ENCODE data around the gene MVB12A.

Gene MVB12A

GRCh38 chr19:17460372-17461230 is 40.8 kb downstream of the MVB12A start, which contains the start of gene NXNL1:
Gene NXNL1, minus strand, starts transcription at chr19:17460926. Its CDS starts 57 bp downstream, at chr19:17460869.
- Histone ChIP-seq H3K4me3 (ENCODE audit: low read depth, low read length) (no peak within 1 kb of the TSS), H3K27me3 (ENCODE audit: control insufficient read depth, insufficient read depth, low read length) (peaks cover 23% of the 10 kb centered on the region), H3K36me3 (ENCODE audit: control insufficient read depth, insufficient read depth, low read length) (no peaks in the 10 kb centered on the region), H3K27ac (ENCODE audit: low read depth, low read length) (no peak within 1 kb of the TSS), H3K9ac (ENCODE audit: low read length) (no peak within 1 kb of the TSS), H3K4me1 (ENCODE audit: control insufficient read depth, insufficient read depth, low read length) (no peaks in the 10 kb centered on the region), H3K9me3 (ENCODE audit: control insufficient read depth, insufficient read depth, low read depth, low read length) (no peaks in the 10 kb centered on the region)

DNA sequence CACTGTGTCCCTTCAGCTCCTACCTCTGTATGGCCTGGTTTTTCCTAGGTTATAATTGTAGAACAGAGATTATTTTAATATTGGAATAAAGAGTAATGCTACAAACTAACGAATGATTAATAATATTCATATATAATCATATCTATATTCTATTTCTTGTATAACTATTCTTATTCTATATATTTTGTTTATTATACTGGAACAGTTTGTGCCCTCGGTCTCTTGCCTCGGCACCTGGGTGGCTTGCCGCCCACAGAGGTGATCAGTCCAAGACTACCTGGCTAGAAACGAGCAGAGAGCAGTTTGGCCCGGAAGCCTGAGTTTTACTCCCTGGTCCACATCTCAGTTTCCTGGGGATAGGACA is 46.6 kb downstream of the MVB12A start:
- no peak overlapping the region for H3K9ac ChIP-seq (ENCODE audit: low read length)
- no peak overlapping the region for H3K27ac ChIP-seq (ENCODE audit: low read depth, low read length)
- H3K4me1 ChIP-seq (ENCODE audit: control insufficient read depth, insufficient read depth, low read length), result peaks cover 18% of the 10 kb centered on the region
- H3K9me3 ChIP-seq (ENCODE audit: control insufficient read depth, insufficient read depth, low read depth, low read length), result no peaks in the 10 kb centered on the region
- peaks cover 14% of the 10 kb centered on the region for H3K27me3 ChIP-seq (ENCODE audit: control insufficient read depth, insufficient read depth, low read length)
- H3K4me3 ChIP-seq (ENCODE audit: low read depth, low read length), result no peak overlapping the region
- no peaks in the 10 kb centered on the region for H3K36me3 ChIP-seq (ENCODE audit: control insufficient read depth, insufficient read depth, low read length)

DNA sequence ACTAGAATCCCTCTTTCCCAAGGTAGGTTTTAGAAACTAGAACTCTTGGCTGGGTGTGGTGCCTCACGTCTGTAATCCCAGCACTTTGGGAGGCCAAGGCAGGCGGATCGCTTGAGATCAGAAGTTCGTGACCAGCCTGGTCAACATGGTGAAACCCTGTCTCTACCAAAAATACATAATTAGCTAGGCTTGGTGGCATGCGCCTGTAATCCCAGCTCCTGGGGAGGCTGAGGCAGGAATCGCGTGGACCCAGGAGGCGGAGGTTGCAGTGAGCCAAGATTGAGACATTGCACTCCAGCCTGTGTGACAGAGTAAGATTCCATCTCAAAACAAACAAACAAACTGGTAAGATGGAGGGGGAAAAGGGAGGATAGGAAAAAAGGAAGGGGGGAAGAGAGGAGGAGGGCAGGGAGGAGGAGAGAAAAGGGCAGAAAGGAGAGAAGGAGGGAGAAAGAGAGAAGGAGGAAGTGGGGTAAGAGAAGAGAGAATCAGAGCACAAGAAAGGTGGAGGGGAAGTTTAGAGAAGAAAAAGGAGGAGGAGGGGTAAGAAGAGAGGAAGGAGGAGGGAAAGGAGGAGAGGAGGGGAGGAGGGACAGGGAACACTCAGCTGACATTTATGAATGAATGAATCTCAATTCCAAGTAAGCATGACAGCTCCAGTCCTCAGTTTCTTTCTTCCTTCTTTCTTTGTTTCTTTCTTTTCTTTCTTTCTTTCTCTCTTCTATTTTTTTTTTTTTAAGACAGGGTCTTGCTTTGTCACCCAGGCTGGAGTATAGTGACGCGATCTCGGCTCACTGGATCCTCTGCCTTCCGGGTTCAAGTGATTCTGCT is 47.8 kb downstream of the MVB12A start:
- Histone ChIP-seq H3K9me3 (ENCODE audit: control insufficient read depth, insufficient read depth, low read depth, low read length) (no peaks in the 10 kb centered on the region), H3K36me3 (ENCODE audit: control insufficient read depth, insufficient read depth, low read length) (no peaks in the 10 kb centered on the region), H3K9ac (ENCODE audit: low read length) (no peak overlapping the region), H3K4me1 (ENCODE audit: control insufficient read depth, insufficient read depth, low read length) (peaks cover 18% of the 10 kb centered on the region), H3K27ac (ENCODE audit: low read depth, low read length) (no peak overlapping the region), H3K4me3 (ENCODE audit: low read depth, low read length) (no peak overlapping the region), H3K27me3 (ENCODE audit: control insufficient read depth, insufficient read depth, low read length) (peaks cover 19% of the 10 kb centered on the region)

GRCh38 chr19:17468302-17469091 is 48.6 kb downstream of the MVB12A start:
- Histone ChIP-seq H3K9ac (ENCODE audit: low read length) (peak overlapping the region; percentile 43), H3K36me3 (ENCODE audit: control insufficient read depth, insufficient read depth, low read length) (no peaks in the 10 kb centered on the region), H3K4me3 (ENCODE audit: low read depth, low read length) (peak overlapping the region; percentile 80), H3K27me3 (ENCODE audit: control insufficient read depth, insufficient read depth, low read length) (peaks cover 19% of the 10 kb centered on the region), H3K4me1 (ENCODE audit: control insufficient read depth, insufficient read depth, low read length) (peaks cover 18% of the 10 kb centered on the region), H3K27ac (ENCODE audit: low read depth, low read length) (no peak overlapping the region), H3K9me3 (ENCODE audit: control insufficient read depth, insufficient read depth, low read depth, low read length) (no peaks in the 10 kb centered on the region)

DNA sequence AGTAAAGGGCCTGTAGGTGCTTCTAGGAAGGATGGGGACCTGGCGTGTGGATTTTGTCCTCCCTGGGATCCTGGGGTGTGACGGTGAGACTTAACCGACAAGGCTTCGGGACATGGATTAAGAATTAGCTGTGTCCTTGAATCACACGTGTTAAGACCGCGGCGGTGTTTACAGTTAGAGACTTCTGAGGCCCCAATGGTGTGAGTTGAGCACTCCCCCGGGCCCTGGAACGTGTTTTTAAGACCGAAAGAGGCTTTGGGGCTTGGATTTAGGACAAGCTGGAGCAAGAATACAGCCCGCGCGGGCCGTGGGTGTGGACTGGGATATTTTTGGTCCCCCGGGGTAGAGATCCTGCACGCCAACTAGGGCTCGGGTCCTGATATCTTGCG is 49.2 kb downstream of the MVB12A start:
- H3K27me3 ChIP-seq (ENCODE audit: control insufficient read depth, insufficient read depth, low read length), result peaks cover 19% of the 10 kb centered on the region
- peak overlapping the region; percentile 80 for H3K4me3 ChIP-seq (ENCODE audit: low read depth, low read length)
- H3K4me1 ChIP-seq (ENCODE audit: control insufficient read depth, insufficient read depth, low read length), result peaks cover 18% of the 10 kb centered on the region
- H3K9ac ChIP-seq (ENCODE audit: low read length), result peak overlapping the region; percentile 43
- no peaks in the 10 kb centered on the region for H3K36me3 ChIP-seq (ENCODE audit: control insufficient read depth, insufficient read depth, low read length)
- no peak overlapping the region for H3K27ac ChIP-seq (ENCODE audit: low read depth, low read length)
- H3K9me3 ChIP-seq (ENCODE audit: control insufficient read depth, insufficient read depth, low read depth, low read length), result no peaks in the 10 kb centered on the region

GRCh38 chr19:17469481-17470067 is 49.7 kb downstream of the MVB12A start:
- Histone ChIP-seq H3K27ac (ENCODE audit: low read depth, low read length) (no peak overlapping the region), H3K9ac (ENCODE audit: low read length) (peak overlapping the region; percentile 43), H3K4me1 (ENCODE audit: control insufficient read depth, insufficient read depth, low read length) (peaks cover 18% of the 10 kb centered on the region), H3K4me3 (ENCODE audit: low read depth, low read length) (peak overlapping the region; percentile 80), H3K9me3 (ENCODE audit: control insufficient read depth, insufficient read depth, low read depth, low read length) (no peaks in the 10 kb centered on the region), H3K36me3 (ENCODE audit: control insufficient read depth, insufficient read depth, low read length) (no peaks in the 10 kb centered on the region), H3K27me3 (ENCODE audit: control insufficient read depth, insufficient read depth, low read length) (peaks cover 19% of the 10 kb centered on the region)

DNA sequence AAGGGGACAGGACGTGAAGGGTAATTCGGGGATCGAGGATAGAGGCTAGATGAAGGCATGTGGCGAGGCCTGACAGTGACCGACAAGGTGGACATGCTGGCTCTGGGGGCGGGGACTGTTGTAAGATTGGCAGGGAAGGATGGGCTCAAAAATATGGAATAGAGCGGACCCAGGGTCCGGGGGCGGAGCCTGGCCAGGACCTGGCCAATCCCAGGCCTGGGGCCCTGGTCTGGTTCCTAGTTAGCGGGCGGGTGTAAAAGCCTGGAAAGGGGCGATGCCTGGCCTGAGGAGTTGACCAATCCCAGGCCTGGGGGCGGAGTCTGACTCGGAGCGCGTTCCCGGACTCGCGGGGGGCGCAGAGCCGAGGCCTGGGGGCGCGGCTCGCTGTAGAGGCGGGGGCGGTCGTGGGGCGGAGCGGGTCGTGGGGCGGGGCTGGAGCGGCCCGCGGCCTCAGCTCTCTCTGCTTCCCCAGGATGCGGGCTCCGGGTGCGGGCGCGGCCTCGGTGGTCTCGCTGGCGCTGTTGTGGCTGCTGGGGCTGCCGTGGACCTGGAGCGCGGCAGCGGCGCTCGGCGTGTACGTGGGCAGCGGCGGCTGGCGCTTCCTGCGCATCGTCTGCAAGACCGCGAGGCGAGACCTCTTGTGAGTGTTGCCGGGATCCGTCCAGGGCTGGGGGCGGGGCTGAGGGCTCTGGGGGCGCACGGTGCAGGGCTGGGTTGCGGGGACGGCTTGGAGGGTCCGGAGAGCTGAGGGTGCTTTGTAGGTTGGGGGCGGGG is 50.4 kb downstream of the MVB12A start, which contains the start of gene SLC27A1:
SLC27A1 (plus strand) TSS at position 457 of the 774 bp plus-strand sequence; CDS start at position 474, 17 bp downstream.
- peak within 1 kb of the TSS; percentile 80 for H3K4me3 ChIP-seq (ENCODE audit: low read depth, low read length)
- no peaks in the 10 kb centered on the region for H3K36me3 ChIP-seq (ENCODE audit: control insufficient read depth, insufficient read depth, low read length)

DNA sequence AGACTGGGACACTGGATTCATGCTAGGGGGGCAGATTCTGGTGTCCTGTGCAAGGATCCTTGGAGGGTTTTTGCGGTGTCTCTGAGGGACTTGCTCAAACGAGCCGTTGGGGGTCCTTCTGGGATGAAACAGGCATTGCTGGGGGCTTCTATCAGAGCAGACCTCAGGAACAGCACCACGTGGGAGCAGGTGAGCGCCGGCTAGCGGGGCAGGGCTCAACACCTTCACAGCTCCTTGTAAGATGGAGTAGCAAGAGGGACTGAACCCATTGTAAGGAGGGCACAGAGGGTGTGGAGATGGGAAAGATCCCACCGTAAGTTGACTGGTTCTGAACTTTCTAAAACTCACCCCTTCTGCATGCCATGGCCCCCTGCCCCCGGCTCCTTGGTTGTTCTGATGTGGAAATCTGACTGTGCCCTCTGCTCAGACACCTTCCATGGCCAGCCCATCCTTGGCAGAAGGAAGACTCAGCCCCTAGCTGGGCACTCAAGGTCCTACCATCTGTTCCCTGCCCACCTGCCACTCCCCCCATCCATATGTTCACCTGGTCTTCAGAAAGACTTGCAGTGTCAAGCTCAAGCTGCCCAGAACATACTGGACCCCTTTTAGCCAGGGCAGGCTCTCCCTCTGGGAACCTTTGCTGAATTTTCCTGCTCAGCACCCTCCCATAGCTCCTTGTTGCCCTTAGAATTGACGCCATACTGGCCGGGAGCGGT is 51.7 kb downstream of the MVB12A start:
- H3K9me3 ChIP-seq (ENCODE audit: control insufficient read depth, insufficient read depth, low read depth, low read length), result no peaks in the 10 kb centered on the region
- no peak overlapping the region for H3K9ac ChIP-seq (ENCODE audit: low read length)
- H3K36me3 ChIP-seq (ENCODE audit: control insufficient read depth, insufficient read depth, low read length), result no peaks in the 10 kb centered on the region
- H3K27me3 ChIP-seq (ENCODE audit: control insufficient read depth, insufficient read depth, low read length), result peaks cover 19% of the 10 kb centered on the region
- H3K4me1 ChIP-seq (ENCODE audit: control insufficient read depth, insufficient read depth, low read length), result peaks cover 15% of the 10 kb centered on the region
- H3K4me3 ChIP-seq (ENCODE audit: low read depth, low read length), result peak overlapping the region; percentile 80
- H3K27ac ChIP-seq (ENCODE audit: low read depth, low read length), result no peak overlapping the region

More for the DNA sequence above, 50.4 kb downstream of the MVB12A start, which contains the start of gene SLC27A1:
- H3K9ac ChIP-seq (ENCODE audit: low read length), result peak within 1 kb of the TSS; percentile 43
- H3K4me1 ChIP-seq (ENCODE audit: control insufficient read depth, insufficient read depth, low read length), result peaks cover 18% of the 10 kb centered on the region
- H3K9me3 ChIP-seq (ENCODE audit: control insufficient read depth, insufficient read depth, low read depth, low read length), result no peaks in the 10 kb centered on the region
- H3K27ac ChIP-seq (ENCODE audit: low read depth, low read length), result no peak within 1 kb of the TSS
- H3K27me3 ChIP-seq (ENCODE audit: control insufficient read depth, insufficient read depth, low read length), result peaks cover 19% of the 10 kb centered on the region

DNA sequence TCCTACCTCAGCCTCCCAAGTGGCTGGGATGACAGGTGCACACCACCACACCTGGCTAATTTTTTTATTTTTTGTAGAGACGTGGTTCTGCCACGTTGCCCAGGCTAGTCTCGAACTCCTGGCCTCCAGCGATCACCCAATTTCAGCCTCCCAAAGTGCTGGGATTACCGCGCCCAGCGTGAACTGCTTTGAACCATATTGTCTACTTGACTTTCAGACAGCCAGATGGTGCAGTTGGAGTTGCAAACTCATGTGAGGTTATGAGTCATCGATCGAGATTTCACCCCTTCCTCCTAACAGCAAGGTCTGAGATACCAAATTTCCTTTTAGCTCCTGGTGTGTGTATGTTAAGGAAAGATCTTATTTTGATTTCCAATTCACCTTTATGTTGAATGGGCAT is 53.2 kb downstream of the MVB12A start:
- Histone ChIP-seq H3K9me3 (ENCODE audit: control insufficient read depth, insufficient read depth, low read depth, low read length) (no peaks in the 10 kb centered on the region), H3K9ac (ENCODE audit: low read length) (no peak overlapping the region), H3K27ac (ENCODE audit: low read depth, low read length) (no peak overlapping the region), H3K36me3 (ENCODE audit: control insufficient read depth, insufficient read depth, low read length) (no peaks in the 10 kb centered on the region), H3K27me3 (ENCODE audit: control insufficient read depth, insufficient read depth, low read length) (peaks cover 12% of the 10 kb centered on the region), H3K4me1 (ENCODE audit: control insufficient read depth, insufficient read depth, low read length) (peaks cover 15% of the 10 kb centered on the region), H3K4me3 (ENCODE audit: low read depth, low read length) (no peak overlapping the region)

All from HUES6 (cell line).